K562 (cell line): Measurements from ENCODE around the gene RAB31. TPM values are rescaled to one million over a fixed set of nuclear protein-coding genes. Genes with fewer than 3 reads are reported as not detected.

ENCODE experiments used
- ARID3A ChIP-seq: IDR thresholded peaks from 2 replicates; pipeline ENCODE4 v1.6.1; 2012; ENCODE audit warnings: low read depth, low read length, improper control_type of control experiment, borderline replicate concordance
- BRD9 ChIP-seq: fragments of 450-650 bp; IDR thresholded peaks from 2 replicates; pipeline ENCODE4 v1.6.1; 2018; ENCODE audit warnings: low read depth; ENCODE audit not compliant: partially characterized antibody
- CBX1 ChIP-seq: sonication (generic); IDR thresholded peaks from 2 replicates; pipeline ENCODE4 v1.6.1; 2016; ENCODE audit warnings: antibody characterized with exemption, low read depth, mild to moderate bottlenecking
- CHCHD3 ChIP-seq: fragments of 250-450 bp; sonication (Bioruptor Pico); IDR thresholded peaks from 2 replicates; pipeline ENCODE4 v2.1.2; 2022; ENCODE audit warnings: mild to moderate bottlenecking
- GATA2 ChIP-seq: sonication (generic); formaldehyde crosslinking; IDR thresholded peaks from 2 replicates; pipeline ENCODE4 v1.4.0; 2020; ENCODE audit warnings: mild to moderate bottlenecking, missing genetic modification reagents
- GATAD2B ChIP-seq: fragments of 450-650 bp; IDR thresholded peaks from 2 replicates; pipeline ENCODE4 v1.6.1; 2017; ENCODE audit warnings: mild to moderate bottlenecking, borderline replicate concordance
- MLLT1 ChIP-seq, 2 experiments: fragments of 450-650 bp; IDR thresholded peaks; 2 replicates each; pipeline ENCODE4 v1.6.1; 2016
- PURB ChIP-seq: sonication (generic); formaldehyde crosslinking; IDR thresholded peaks from 2 replicates; pipeline ENCODE4 v1.9.0; 2021; ENCODE audit warnings: low read depth, mild to moderate bottlenecking, missing genetic modification reagents
- RERE ChIP-seq: sonication (generic); formaldehyde crosslinking; IDR thresholded peaks from 2 replicates; pipeline ENCODE4 v1.8.0; 2023; ENCODE audit warnings: missing genetic modification reagents, mild to moderate bottlenecking, borderline replicate concordance
- SMAD2 ChIP-seq: fragments of 150-350 bp; IDR thresholded peaks from 2 replicates; pipeline ENCODE4 v1.6.1; 2014; ENCODE audit warnings: low read depth, mild to moderate bottlenecking, low read length
- STAG1 ChIP-seq: sonication (generic); formaldehyde crosslinking; IDR thresholded peaks from 2 replicates; pipeline ENCODE4 v1.5.0; 2020; ENCODE audit warnings: missing genetic modification reagents, borderline replicate concordance
- TBP ChIP-seq: optimal IDR thresholded peaks from 2 replicates; pipeline ENCODE3; 2011; ENCODE audit warnings: low read depth, low read length, improper control_type of control experiment
- ZC3H4 ChIP-seq: sonication (generic); formaldehyde crosslinking; IDR thresholded peaks from 2 replicates; pipeline ENCODE4 v1.9.0; 2021; ENCODE audit warnings: missing genetic modification reagents, borderline replicate concordance
- polyA plus RNA-seq, 8 experiments: library from polyadenylated mRNA; depleted of rRNA in 4 of 8; stranded (reverse) in 5 of 8; unstranded in 3 of 8; fragments of >200 nt; fragmentation: Nextera tagmentation in 2 of 8; fragmentation: Illumina TruSeq in 1 of 8; extraction: Ambion mirVana in 2 of 8; extraction: Trizol in 1 of 8; gene quantifications; 2 replicates each; pipeline versions ENCODE4 v1.2.1 to v1.2.3, GENCODE V29; 2011 to 2014; ENCODE audit warnings: inconsistent platforms in 1 of 8, missing spikeins in 1 of 8
- total RNA-seq, 7 experiments: library from RNA; depleted of rRNA in 6 of 7; stranded (reverse); fragments of >200 nt in 6 of 7; fragmentation: Illumina TruSeq in 2 of 7; extraction: Trizol in 2 of 7; gene quantifications; 2 replicates each; pipeline versions ENCODE4 v1.2.1 to v1.2.3, GENCODE V29; 2011 to 2021; ENCODE audit warnings: low replicate concordance in 1 of 7
- TF ChIP-seq, protein P1 (sequence below), 2 experiments: IDR thresholded peaks in 1 of 2; conservative IDR thresholded peaks in 1 of 2; 2 replicates each; pipeline ENCODE4 v1.6.1; 2016; ENCODE audit warnings: low read depth in 2 of 2, mild to moderate bottlenecking in 1 of 2, missing compliant biosample characterization in 1 of 2, missing genetic modification characterization in 1 of 2, moderate library complexity in 1 of 2
- TF ChIP-seq, protein P2 (sequence below): fragments of 450-650 bp; IDR thresholded peaks from 2 replicates; pipeline ENCODE4 v1.6.1; 2016

Gene RAB31
- total and polyA plus RNA-seq, 9 of the 15 experiments (the other 6 are each of a cell fraction or from before 2014, with no cell fraction given) = 20.7 to 70.4 (median 41.3) TPM

GRCh38 chr18:9825571-9826073, 117.5 kb downstream of the RAB31 start (continued):
- TF ChIP-seq RERE (CRISPR knock-in tag) = no peak
- TF ChIP-seq GATAD2B = no peak
- no peak for TF ChIP-seq TBP
- TF ChIP-seq GATA2 (CRISPR knock-in tag) = peak; percentile 93
- TF ChIP-seq SMAD2 = no peak
- TF ChIP-seq BRD9 = peak; percentile 49
- TF ChIP-seq CBX1 = no peak
- TF ChIP-seq PURB (CRISPR knock-in tag) = no peak
- TF ChIP-seq ZC3H4 (CRISPR knock-in tag) = no peak
- no peak for TF ChIP-seq CHCHD3 (CRISPR knock-in tag)
- no peak for TF ChIP-seq STAG1 (CRISPR knock-in tag)
- peak in 1 of 2 experiments; percentile 53; a peak in 2 of 4 replicates for TF ChIP-seq MLLT1 (IDR thresholded peaks at IDR 0.05)
- TF ChIP-seq, protein P1, sequence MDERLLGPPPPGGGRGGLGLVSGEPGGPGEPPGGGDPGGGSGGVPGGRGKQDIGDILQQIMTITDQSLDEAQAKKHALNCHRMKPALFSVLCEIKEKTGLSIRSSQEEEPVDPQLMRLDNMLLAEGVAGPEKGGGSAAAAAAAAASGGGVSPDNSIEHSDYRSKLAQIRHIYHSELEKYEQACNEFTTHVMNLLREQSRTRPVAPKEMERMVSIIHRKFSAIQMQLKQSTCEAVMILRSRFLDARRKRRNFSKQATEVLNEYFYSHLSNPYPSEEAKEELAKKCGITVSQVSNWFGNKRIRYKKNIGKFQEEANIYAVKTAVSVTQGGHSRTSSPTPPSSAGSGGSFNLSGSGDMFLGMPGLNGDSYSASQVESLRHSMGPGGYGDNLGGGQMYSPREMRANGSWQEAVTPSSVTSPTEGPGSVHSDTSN (CRISPR knock-in tag; IDR thresholded peaks at IDR 0.05; ENCODE audit: low read depth) = no peak
- TF ChIP-seq, protein P1 (tag; conservative IDR thresholded peaks at IDR 0.05; ENCODE audit: low read depth) = peak; percentile 56
- 0 out of 2 replicates have a peak, but pooled peaks have one; percentile 48 for TF ChIP-seq ARID3A
- TF ChIP-seq, protein P2, sequence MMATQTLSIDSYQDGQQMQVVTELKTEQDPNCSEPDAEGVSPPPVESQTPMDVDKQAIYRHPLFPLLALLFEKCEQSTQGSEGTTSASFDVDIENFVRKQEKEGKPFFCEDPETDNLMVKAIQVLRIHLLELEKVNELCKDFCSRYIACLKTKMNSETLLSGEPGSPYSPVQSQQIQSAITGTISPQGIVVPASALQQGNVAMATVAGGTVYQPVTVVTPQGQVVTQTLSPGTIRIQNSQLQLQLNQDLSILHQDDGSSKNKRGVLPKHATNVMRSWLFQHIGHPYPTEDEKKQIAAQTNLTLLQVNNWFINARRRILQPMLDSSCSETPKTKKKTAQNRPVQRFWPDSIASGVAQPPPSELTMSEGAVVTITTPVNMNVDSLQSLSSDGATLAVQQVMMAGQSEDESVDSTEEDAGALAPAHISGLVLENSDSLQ = peak; percentile 58
